Adrenal gland (tissue), 12 donors: Measurements from ENCODE around the gene CHPF2. TPM values are rescaled to one million over a fixed set of nuclear protein-coding genes. Genes with fewer than 3 reads are reported as not detected.

Experiments
- DNase-seq, 7 donors: peaks; one replicate each; pipeline ENCODE4 v3.0.0-alpha.2; 2019 to 2020
- H3K27ac ChIP-seq, 5 donors: fragments of 200-600 bp; sonication (generic) in 4 of 5; 1 replicate in 3 of 5; 2 replicates in 2 of 5; pipeline versions ENCODE4 v1.5.1 to v1.8.0; 2016 to 2020; ENCODE audit warnings: mild to moderate bottlenecking in 1 of 5
- H3K27me3 ChIP-seq: fragments of 200-600 bp; 2 replicates; pipeline ENCODE4 v1.8.0; 2021
- H3K36me3 ChIP-seq, 2 donors: fragments of 200-600 bp; replicated peaks in 1 of 2; 1 replicate in 1 of 2; 2 replicates in 1 of 2; pipeline versions ENCODE4 v1.5.1 to v1.8.0; 2018 to 2022
- H3K4me1 ChIP-seq, 2 donors: fragments of 200-600 bp; replicated peaks in 1 of 2; 1 replicate in 1 of 2; 2 replicates in 1 of 2; pipeline versions ENCODE4 v1.5.1 to v1.8.0; 2018 to 2021
- H3K4me3 ChIP-seq, 4 donors: fragments of 200-600 bp; sonication (generic) in 3 of 4; one replicate each; pipeline ENCODE4 v1.5.1; 2016 to 2018
- H3K9me3 ChIP-seq, 3 donors: fragments of 200-600 bp; sonication (generic) in 1 of 3; replicated peaks in 1 of 3; 1 replicate in 2 of 3; 2 replicates in 1 of 3; pipeline versions ENCODE4 v1.5.1 to v1.8.0; 2016 to 2021
- CTCF ChIP-seq, 6 experiments: fragments of 450-650 bp in 4 of 6; fragments of 200-600 bp in 2 of 6; sonication (generic) in 1 of 6; IDR thresholded peaks; 1 replicate in 5 of 6; 2 replicates in 1 of 6; pipeline versions ENCODE4 v1.5.1 to v1.8.0; 2016 to 2021; ENCODE audit warnings: antibody characterized with exemption in 6 of 6, mild to moderate bottlenecking in 2 of 6, moderate library complexity in 1 of 6
- POLR2A ChIP-seq, 2 donors: fragments of 450-650 bp; IDR thresholded peaks; one replicate each; pipeline ENCODE4 v1.6.1; 2017; ENCODE audit warnings: antibody characterized with exemption in 2 of 2, mild to moderate bottlenecking in 2 of 2, moderate library complexity in 1 of 2
- WGBS, 4 donors: extraction: QIAGEN DNeasy Blood & Tissue Kit in 2 of 4; methylation state at CpG; one replicate each; pipeline versions ENCODE4 v1.1.5 to v1.1.7; 2013 to 2017; 5-methylcytosine and 5-hydroxymethylcytosine counted together
- intact Hi-C, 2 donors: fragments of 100-400 bp; cut with DNase I; formaldehyde crosslinking; loops; one replicate each; pipeline versions ENCODE4 v1.14.1 to v1.15.0; 2022 to 2023
- polyA plus RNA-seq, 3 donors: library from polyadenylated mRNA; stranded (reverse); fragments of 200-250 nt in 2 of 3; fragments of 350-450 nt in 1 of 3; fragmentation: Illumina TruSeq in 1 of 3; extraction: RNeasy Lipid Tissue Mini Kit (QIAGEN cat#74804) in 1 of 3; gene quantifications; one replicate each; pipeline ENCODE4 v1.2.3, GENCODE V29; 2013 to 2014
- total RNA-seq, 9 donors: library from RNA; depleted of rRNA in 4 of 9; stranded (reverse); fragments of >200 nt in 4 of 9; fragments of 120-200 nt in 1 of 9; fragmentation: NEBNext Ultra II Directional in 1 of 9; extraction: Animal tissue kit (Norgen Biotek cat#: 25700) in 1 of 9; gene quantifications; one replicate each; pipeline versions ENCODE4 v1.1.0 to v1.2.4, GENCODE V29; 2013 to 2023
- donor health status: healthy with polysubstance abuse.
- donor health status: Bipolar disorder and iron deficiency.
- donor health status: DM: yes; HTN: yes; CAD: no.
- donor health status: DM: no; HTN: no; CAD: no.
- donor health status: DM: no; HTN: no; CAD: no.
- donor health status: DM: yes; HTN: yes; CAD: no.

The CHPF2 gene
- total and polyA plus RNA-seq, 12 donors = 15.8 to 87.8 (median 60.6) TPM

- 84 to 96% (median 93%) methylated on average over 4 to 10 of the region's 10 CpGs for WGBS, 4 donors
- Histone ChIP-seq H3K4me3 (no peak overlapping the region), H3K9me3 (no peaks in the 10 kb centered on the region), H3K27ac (no peak overlapping the region), H3K4me1 (peaks cover 5 to 13% of the 10 kb centered on the region in 2 donors), H3K36me3 (no peaks in the 10 kb centered on the region), H3K27me3 (no peaks in the 10 kb centered on the region)
- intact Hi-C loops = no loop called here
- DNase-seq = no peak
- no peak for TF ChIP-seq CTCF (IDR thresholded peaks at IDR 0.05)
- no peak for TF ChIP-seq POLR2A (IDR thresholded peaks at IDR 0.05)
Measured at GRCh38 chr7:151269511-151269910, 37.2 kb downstream of the CHPF2 start.

- TF ChIP-seq POLR2A (IDR thresholded peaks at IDR 0.05) (no peak), CTCF (IDR thresholded peaks at IDR 0.05) (no peak)
- DNase-seq = peak in 6 of 7 donors; percentile 67 to 83 (median 78)
- Histone ChIP-seq H3K9me3 (no peaks in the 10 kb centered on the region), H3K4me3 (no peak overlapping the region), H3K27me3 (no peaks in the 10 kb centered on the region), H3K4me1 (peaks cover 5 to 13% of the 10 kb centered on the region in 2 donors), H3K36me3 (no peaks in the 10 kb centered on the region), H3K27ac (peak overlapping the region in 2 of 5 donors; percentile 51 to 74)
- 43 to 48% (median 46%) methylated on average over 7 of the region's 7 CpGs for WGBS, 4 donors
- intact Hi-C loops = no loop called here
Measured at GRCh38 chr7:151271699-151272355, 39.5 kb downstream of the CHPF2 start.

GRCh38 chr7:151272405-151272804 lies 40.1 kb downstream of the CHPF2 start:
- 79 to 86% (median 82%) methylated on average over 10 of the region's 10 CpGs for WGBS, 4 donors
- H3K9me3 ChIP-seq = no peaks in the 10 kb centered on the region
- no peak overlapping the region for H3K4me3 ChIP-seq
- TF ChIP-seq CTCF (IDR thresholded peaks at IDR 0.05) (no peak), POLR2A (IDR thresholded peaks at IDR 0.05) (no peak)
- no peaks in the 10 kb centered on the region for H3K36me3 ChIP-seq
- peak overlapping the region in 2 of 5 donors; percentile 51 to 74 for H3K27ac ChIP-seq
- no peaks in the 10 kb centered on the region for H3K27me3 ChIP-seq
- intact Hi-C loops = no loop called here
- H3K4me1 ChIP-seq = peaks cover 5 to 16% of the 10 kb centered on the region in 2 donors
- no peak for DNase-seq

GRCh38 chr7:151272877-151273276 lies 40.6 kb downstream of the CHPF2 start:
- peak overlapping the region in 2 of 5 donors; percentile 51 to 74 for H3K27ac ChIP-seq
- H3K27me3 ChIP-seq = no peaks in the 10 kb centered on the region
- DNase-seq = no peak
- H3K4me3 ChIP-seq = no peak overlapping the region
- 91 to 100% (median 96%) methylated on average over 2 to 7 of the region's 7 CpGs for WGBS, 4 donors
- peaks cover 5 to 19% of the 10 kb centered on the region in 2 donors for H3K4me1 ChIP-seq
- H3K36me3 ChIP-seq = no peaks in the 10 kb centered on the region
- intact Hi-C loops = no loop called here
- TF ChIP-seq POLR2A (IDR thresholded peaks at IDR 0.05) = no peak
- TF ChIP-seq CTCF (IDR thresholded peaks at IDR 0.05) = no peak
- H3K9me3 ChIP-seq = no peaks in the 10 kb centered on the region
